Right atrium auricular region (tissue), 2 donors: Measurements from ENCODE around the gene PKN2. TPM values are rescaled to one million over a fixed set of nuclear protein-coding genes. Genes with fewer than 3 reads are reported as not detected.

ENCODE experiments used
- DNase-seq: peaks from one replicate; pipeline ENCODE4 v3.0.0-alpha.2; 2019; ENCODE audit warnings: low spot score
- H3K27ac ChIP-seq, 2 donors: fragments of 200-600 bp; sonication (generic); 1 replicate in 1 of 2; 2 replicates in 1 of 2; pipeline ENCODE4 v1.5.1; 2016 to 2019
- H3K27me3 ChIP-seq, 2 donors: fragments of 200-600 bp; sonication (generic); one replicate each; pipeline versions ENCODE4 v1.5.1 to v1.6.0; 2017 to 2019
- H3K36me3 ChIP-seq: fragments of 200-600 bp; sonication (generic); one replicate; pipeline ENCODE4 v1.5.1; 2016
- H3K4me1 ChIP-seq, 2 donors: fragments of 200-600 bp; sonication (generic); one replicate each; pipeline versions ENCODE4 v1.5.1 to v1.6.0; 2017 to 2019
- H3K4me3 ChIP-seq, 2 donors: fragments of 200-600 bp; sonication (generic); 1 replicate in 1 of 2; 2 replicates in 1 of 2; pipeline ENCODE4 v1.5.1; 2017 to 2019; ENCODE audit warnings: mild to moderate bottlenecking in 1 of 2, moderate library complexity in 1 of 2
- H3K9me3 ChIP-seq, 2 donors: fragments of 200-600 bp; sonication (generic); one replicate each; pipeline ENCODE4 v1.5.1; 2019
- total RNA-seq, 2 donors: library from RNA; depleted of rRNA; stranded (reverse); fragments of >200 nt; gene quantifications; one replicate each; pipeline ENCODE4 v1.1.0, GENCODE V29; 2016
- TF ChIP-seq, protein P1 (sequence below), 2 donors: fragments of 200-600 bp; sonication (generic); IDR thresholded peaks; one replicate each; pipeline ENCODE4 v1.5.1; 2019; ENCODE audit warnings: antibody characterized with exemption in 2 of 2

Gene PKN2
- total RNA-seq, 2 donors from 2014 or later, result 21.7 to 24.9 TPM

DNA sequence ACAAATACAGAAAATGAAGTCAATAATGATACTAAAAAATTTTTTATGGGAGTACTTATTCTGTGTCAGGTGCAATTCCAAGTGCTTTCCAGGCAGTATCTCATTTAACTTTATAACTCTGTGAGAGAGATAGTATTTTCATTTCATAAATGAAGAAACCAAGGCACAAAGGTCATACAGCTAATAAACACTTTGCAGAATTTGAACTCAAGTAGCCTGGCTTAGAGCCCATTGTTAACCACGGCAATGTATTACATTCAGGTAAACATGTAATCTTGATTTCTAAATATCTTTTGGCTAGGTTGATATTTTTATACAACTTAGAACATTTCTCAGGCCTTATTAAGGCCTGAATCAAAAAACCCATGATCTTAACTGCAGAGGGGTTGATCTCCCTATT, 28.9 kb upstream of the PKN2 start:
- no peaks in the 10 kb centered on the region for H3K36me3 ChIP-seq
- TF ChIP-seq, protein P1, sequence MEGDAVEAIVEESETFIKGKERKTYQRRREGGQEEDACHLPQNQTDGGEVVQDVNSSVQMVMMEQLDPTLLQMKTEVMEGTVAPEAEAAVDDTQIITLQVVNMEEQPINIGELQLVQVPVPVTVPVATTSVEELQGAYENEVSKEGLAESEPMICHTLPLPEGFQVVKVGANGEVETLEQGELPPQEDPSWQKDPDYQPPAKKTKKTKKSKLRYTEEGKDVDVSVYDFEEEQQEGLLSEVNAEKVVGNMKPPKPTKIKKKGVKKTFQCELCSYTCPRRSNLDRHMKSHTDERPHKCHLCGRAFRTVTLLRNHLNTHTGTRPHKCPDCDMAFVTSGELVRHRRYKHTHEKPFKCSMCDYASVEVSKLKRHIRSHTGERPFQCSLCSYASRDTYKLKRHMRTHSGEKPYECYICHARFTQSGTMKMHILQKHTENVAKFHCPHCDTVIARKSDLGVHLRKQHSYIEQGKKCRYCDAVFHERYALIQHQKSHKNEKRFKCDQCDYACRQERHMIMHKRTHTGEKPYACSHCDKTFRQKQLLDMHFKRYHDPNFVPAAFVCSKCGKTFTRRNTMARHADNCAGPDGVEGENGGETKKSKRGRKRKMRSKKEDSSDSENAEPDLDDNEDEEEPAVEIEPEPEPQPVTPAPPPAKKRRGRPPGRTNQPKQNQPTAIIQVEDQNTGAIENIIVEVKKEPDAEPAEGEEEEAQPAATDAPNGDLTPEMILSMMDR (IDR thresholded peaks at IDR 0.05), result no peak
- no peak overlapping the region for H3K4me3 ChIP-seq
- no peaks in the 10 kb centered on the region for H3K27me3 ChIP-seq
- no peaks in the 10 kb centered on the region for H3K9me3 ChIP-seq
- H3K27ac ChIP-seq, result no peak overlapping the region
- DNase-seq, result no peak
- no peaks in the 10 kb centered on the region for H3K4me1 ChIP-seq

DNA sequence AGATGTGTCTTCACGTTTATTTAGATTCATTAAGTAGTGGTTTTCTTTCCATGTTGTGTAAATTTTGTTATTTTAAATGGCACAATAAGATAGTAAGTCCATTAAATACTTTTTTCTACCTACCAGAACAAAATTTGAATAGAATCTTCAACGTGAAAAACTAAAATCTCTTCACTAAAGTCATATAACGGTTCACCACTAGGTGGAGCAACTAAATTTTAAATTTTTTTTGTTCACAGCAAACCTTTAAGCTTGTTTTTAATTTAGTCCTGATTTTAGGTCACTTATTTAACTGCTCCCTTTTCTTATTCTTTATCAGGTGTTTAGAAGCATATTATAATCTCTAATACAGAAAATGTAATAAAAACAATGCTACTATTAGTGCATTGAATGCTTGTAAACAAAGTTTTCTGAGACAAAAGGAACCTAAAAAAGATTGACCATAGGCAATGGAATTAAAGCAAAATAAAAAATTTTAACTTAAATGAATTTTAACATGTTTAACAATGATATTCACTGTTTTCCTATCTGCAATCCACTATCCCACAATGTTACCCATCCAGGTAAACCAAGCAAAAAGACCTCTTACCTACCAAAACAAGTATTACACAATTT, 28.3 kb upstream of the PKN2 start:
- Histone ChIP-seq H3K27me3 (no peaks in the 10 kb centered on the region), H3K4me3 (no peak overlapping the region), H3K36me3 (no peaks in the 10 kb centered on the region), H3K4me1 (no peaks in the 10 kb centered on the region), H3K27ac (no peak overlapping the region), H3K9me3 (no peaks in the 10 kb centered on the region)
- TF ChIP-seq, protein P1 (IDR thresholded peaks at IDR 0.05), result peak; percentile 66 to 81
- DNase-seq, result no peak

DNA sequence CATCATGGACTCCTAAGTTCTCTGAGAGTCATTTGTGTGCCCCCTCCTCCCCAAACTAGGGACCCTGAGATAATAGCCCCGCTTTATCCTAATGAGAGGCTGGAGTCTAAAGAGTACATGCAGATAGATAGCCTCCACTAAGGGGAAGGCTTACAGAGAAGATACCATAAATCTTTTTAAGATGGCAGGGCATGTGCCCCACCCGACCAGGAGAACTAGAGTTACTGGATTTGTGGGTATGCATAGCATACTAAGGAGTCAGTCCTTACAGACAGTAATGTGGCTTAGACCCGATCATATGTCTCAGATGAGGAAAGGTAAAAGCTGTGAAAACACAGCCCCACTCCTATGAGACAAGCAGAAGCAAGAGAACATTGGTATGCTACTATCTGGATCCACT, 25.7 kb upstream of the PKN2 start:
- Histone ChIP-seq H3K9me3 (no peaks in the 10 kb centered on the region), H3K27me3 (no peaks in the 10 kb centered on the region), H3K4me1 (no peaks in the 10 kb centered on the region), H3K36me3 (no peaks in the 10 kb centered on the region), H3K4me3 (no peak overlapping the region), H3K27ac (no peak overlapping the region)
- DNase-seq, result no peak
- TF ChIP-seq, protein P1 (IDR thresholded peaks at IDR 0.05), result no peak

DNA sequence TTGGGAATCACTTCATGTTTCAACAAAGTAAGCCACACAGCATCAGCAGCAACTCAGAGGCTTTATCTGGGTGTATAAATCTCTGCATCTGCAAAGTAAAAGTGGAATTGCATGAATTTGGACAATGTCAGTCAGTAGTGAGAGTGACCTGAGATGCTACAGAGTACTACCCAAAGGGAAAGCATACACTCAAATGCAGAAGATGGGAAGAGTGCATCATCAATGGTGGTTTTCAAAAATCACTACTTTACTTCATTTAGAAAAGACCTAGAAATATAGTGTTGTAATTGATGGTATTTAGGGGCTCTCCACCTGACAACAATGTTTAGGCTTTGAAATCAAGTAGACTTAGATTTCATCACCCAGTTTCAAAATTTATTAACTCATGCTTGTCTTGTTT, 24.5 kb upstream of the PKN2 start:
- Histone ChIP-seq H3K4me1 (no peaks in the 10 kb centered on the region), H3K9me3 (no peaks in the 10 kb centered on the region), H3K4me3 (no peak overlapping the region), H3K27me3 (no peaks in the 10 kb centered on the region), H3K27ac (no peak overlapping the region), H3K36me3 (no peaks in the 10 kb centered on the region)
- TF ChIP-seq, protein P1 (IDR thresholded peaks at IDR 0.05), result no peak
- no peak for DNase-seq

DNA sequence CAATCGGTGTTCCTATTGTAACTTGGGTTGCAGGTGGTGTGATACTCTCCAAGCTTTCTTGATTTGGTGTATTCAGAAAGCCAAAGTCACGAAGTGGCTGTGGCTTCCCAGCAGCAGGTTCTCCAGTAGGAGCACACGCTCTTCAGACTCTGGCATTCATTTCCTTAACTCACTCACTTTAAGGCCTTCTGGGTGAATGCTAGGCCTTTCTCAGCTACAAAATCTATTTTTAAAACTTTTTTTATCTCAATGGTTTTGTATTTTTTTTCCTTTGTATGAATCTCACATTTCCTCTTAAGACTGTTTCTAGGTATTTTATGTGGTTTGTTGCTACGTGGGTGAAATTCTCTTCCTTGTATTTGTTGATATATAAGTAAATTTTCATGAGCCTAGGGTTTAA, 22.9 kb upstream of the PKN2 start:
- no peak for DNase-seq
- Histone ChIP-seq H3K4me1 (no peaks in the 10 kb centered on the region), H3K36me3 (no peaks in the 10 kb centered on the region), H3K9me3 (no peaks in the 10 kb centered on the region), H3K27ac (no peak overlapping the region), H3K4me3 (no peak overlapping the region), H3K27me3 (no peaks in the 10 kb centered on the region)
- TF ChIP-seq, protein P1 (IDR thresholded peaks at IDR 0.05), result no peak
